Measurements from ENCODE around the gene NFIB. TPM values are rescaled to one million over a fixed set of nuclear protein-coding genes. Genes with fewer than 3 reads are reported as not detected.

Gene NFIB
- total RNA-seq (2022; extraction: Qiagen RNA extraction), result 6.9 to 11.0 TPM (median 9.2 TPM) in 5 replicates

DNA sequence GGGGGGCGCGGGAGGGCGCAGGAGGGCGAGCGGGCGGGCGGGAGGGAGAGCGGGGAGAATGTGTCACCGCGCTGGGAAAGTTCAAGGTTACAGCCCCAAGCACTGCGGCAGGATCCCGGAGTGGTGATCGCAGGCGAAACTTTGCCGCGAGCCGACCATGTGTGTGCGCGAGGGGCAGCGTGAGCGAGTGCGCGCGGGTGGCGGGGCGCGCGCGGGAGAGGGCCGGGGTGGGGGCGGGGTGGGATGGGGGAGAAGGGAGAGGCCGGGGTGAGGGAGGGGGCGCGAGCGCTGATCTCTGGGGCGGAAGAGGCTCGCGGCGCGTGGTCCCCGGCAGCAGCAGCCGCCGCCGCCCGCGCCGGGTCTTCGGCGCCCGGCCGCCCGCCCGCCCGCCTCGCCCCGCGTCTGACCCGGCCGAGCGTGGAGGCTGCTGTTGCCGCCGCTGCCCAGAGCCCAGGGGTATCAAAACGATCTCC, at the start of gene NFIB:
Gene NFIB (minus strand): TSS at position 191 of the 473 bp plus-strand sequence. CDS start 630 bp downstream, outside the sequence.

Data from A549 treated with CORT108297 at 1 μM for 4 hours (cell line).